HepG2 (cell line): ENCODE measurements around the gene MDFIC. TPM values are rescaled to one million over a fixed set of nuclear protein-coding genes. Genes with fewer than 3 reads are reported as not detected.

Experiments used
- KLF9 ChIP-seq: IDR thresholded peaks from 2 replicates; pipeline ENCODE4 v1.6.1; 2016; ENCODE audit warnings: low read depth
- KMT2B ChIP-seq: IDR thresholded peaks from 2 replicates; pipeline ENCODE4 v1.6.1; 2016; ENCODE audit warnings: missing genetic modification reagents, missing compliant biosample characterization
- TARDBP ChIP-seq: sonication (generic); formaldehyde crosslinking; IDR thresholded peaks from 2 replicates; pipeline ENCODE4 v1.8.0; 2022; ENCODE audit warnings: mild to moderate bottlenecking, missing genetic modification reagents
- ZMYM4 ChIP-seq: sonication (generic); formaldehyde crosslinking; IDR thresholded peaks from 2 replicates; pipeline ENCODE4 v1.8.1; 2023; ENCODE audit warnings: mild to moderate bottlenecking, missing genetic modification reagents
- ZNF564 ChIP-seq: sonication (generic); formaldehyde crosslinking; IDR thresholded peaks from 2 replicates; pipeline ENCODE4 v1.8.1; 2023; ENCODE audit warnings: mild to moderate bottlenecking, missing genetic modification reagents
- ZNF879 ChIP-seq: sonication (generic); formaldehyde crosslinking; IDR thresholded peaks from 2 replicates; pipeline ENCODE4 v1.8.1; 2023; ENCODE audit warnings: missing genetic modification reagents
- polyA plus RNA-seq, 8 experiments: library from polyadenylated mRNA; depleted of rRNA in 3 of 8; stranded (reverse) in 7 of 8; unstranded in 1 of 8; fragments of >200 nt; fragmentation: Illumina TruSeq in 4 of 8; extraction: Trizol in 4 of 8; gene quantifications; 2 replicates each; pipeline versions ENCODE4 v1.2.1 to v1.2.3, GENCODE V29; 2011 to 2016; ENCODE audit warnings: low read depth in 4 of 8, missing spikeins in 1 of 8, mixed read lengths in 1 of 8; ENCODE audit not compliant: insufficient read depth in 1 of 8
- total RNA-seq, 5 experiments: library from RNA; depleted of rRNA; stranded (reverse); fragments of >200 nt; fragmentation: Illumina TruSeq; extraction: Trizol; gene quantifications; 2 replicates each; pipeline ENCODE4 v1.2.3, GENCODE V29; 2016; ENCODE audit warnings: low read depth in 1 of 5
- TF ChIP-seq, protein P1 (sequence below): sonication (generic); formaldehyde crosslinking; IDR thresholded peaks from 2 replicates; pipeline ENCODE4 v1.5.1; 2020; ENCODE audit warnings: mild to moderate bottlenecking, missing genetic modification reagents, moderate library complexity
- TF ChIP-seq, protein P2 (sequence below): sonication (generic); formaldehyde crosslinking; IDR thresholded peaks from 2 replicates; pipeline ENCODE4 v1.8.0; 2022; ENCODE audit warnings: missing genetic modification reagents, mild to moderate bottlenecking, moderate library complexity, borderline replicate concordance
- TF ChIP-seq, protein P3 (sequence below): sonication (generic); formaldehyde crosslinking; conservative IDR thresholded peaks from 2 replicates; pipeline ENCODE4 v1.4.0; 2020; ENCODE audit warnings: mild to moderate bottlenecking, missing genetic modification reagents, moderate library complexity

Gene MDFIC
- total and polyA plus RNA-seq, 2 of the 13 experiments (the other 11 are each of a cell fraction or from before 2014, with no cell fraction given): 0.13 TPM; not detected in 1

DNA sequence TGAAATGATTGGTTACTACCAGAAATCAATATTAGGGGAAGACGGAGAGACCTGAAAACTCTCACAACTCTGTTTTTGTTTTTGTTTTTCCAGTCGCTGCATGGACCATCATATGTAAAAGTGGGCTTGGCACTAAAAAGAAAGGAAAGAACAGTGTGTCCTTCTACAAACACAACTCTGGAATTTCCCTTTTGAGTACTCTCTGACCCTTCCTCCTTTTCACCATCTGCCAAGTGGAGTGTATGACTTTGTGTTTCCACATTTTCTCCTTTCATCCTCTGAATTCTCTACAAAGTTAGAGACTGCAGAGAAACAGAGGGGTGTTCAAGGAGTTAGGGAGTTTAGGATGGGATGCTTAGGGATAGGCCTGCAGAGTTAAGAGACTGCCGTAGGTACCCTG is 92.0 kb downstream of the MDFIC start (continued):
- TF ChIP-seq, protein P1, sequence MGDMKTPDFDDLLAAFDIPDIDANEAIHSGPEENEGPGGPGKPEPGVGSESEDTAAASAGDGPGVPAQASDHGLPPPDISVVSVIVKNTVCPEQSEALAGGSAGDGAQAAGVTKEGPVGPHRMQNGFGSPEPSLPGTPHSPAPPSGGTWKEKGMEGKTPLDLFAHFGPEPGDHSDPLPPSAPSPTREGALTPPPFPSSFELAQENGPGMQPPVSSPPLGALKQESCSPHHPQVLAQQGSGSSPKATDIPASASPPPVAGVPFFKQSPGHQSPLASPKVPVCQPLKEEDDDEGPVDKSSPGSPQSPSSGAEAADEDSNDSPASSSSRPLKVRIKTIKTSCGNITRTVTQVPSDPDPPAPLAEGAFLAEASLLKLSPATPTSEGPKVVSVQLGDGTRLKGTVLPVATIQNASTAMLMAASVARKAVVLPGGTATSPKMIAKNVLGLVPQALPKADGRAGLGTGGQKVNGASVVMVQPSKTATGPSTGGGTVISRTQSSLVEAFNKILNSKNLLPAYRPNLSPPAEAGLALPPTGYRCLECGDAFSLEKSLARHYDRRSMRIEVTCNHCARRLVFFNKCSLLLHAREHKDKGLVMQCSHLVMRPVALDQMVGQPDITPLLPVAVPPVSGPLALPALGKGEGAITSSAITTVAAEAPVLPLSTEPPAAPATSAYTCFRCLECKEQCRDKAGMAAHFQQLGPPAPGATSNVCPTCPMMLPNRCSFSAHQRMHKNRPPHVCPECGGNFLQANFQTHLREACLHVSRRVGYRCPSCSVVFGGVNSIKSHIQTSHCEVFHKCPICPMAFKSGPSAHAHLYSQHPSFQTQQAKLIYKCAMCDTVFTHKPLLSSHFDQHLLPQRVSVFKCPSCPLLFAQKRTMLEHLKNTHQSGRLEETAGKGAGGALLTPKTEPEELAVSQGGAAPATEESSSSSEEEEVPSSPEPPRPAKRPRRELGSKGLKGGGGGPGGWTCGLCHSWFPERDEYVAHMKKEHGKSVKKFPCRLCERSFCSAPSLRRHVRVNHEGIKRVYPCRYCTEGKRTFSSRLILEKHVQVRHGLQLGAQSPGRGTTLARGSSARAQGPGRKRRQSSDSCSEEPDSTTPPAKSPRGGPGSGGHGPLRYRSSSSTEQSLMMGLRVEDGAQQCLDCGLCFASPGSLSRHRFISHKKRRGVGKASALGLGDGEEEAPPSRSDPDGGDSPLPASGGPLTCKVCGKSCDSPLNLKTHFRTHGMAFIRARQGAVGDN: no peak
- TF ChIP-seq ZNF879: no peak
- no peak for TF ChIP-seq ZNF564 (CRISPR knock-in tag)
- TF ChIP-seq KLF9 (CRISPR knock-in tag): no peak
- TF ChIP-seq, protein P2, sequence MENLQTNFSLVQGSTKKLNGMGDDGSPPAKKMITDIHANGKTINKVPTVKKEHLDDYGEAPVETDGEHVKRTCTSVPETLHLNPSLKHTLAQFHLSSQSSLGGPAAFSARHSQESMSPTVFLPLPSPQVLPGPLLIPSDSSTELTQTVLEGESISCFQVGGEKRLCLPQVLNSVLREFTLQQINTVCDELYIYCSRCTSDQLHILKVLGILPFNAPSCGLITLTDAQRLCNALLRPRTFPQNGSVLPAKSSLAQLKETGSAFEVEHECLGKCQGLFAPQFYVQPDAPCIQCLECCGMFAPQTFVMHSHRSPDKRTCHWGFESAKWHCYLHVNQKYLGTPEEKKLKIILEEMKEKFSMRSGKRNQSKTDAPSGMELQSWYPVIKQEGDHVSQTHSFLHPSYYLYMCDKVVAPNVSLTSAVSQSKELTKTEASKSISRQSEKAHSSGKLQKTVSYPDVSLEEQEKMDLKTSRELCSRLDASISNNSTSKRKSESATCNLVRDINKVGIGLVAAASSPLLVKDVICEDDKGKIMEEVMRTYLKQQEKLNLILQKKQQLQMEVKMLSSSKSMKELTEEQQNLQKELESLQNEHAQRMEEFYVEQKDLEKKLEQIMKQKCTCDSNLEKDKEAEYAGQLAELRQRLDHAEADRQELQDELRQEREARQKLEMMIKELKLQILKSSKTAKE (CRISPR knock-in tag): no peak
- TF ChIP-seq TARDBP: no peak
- TF ChIP-seq, protein P3, sequence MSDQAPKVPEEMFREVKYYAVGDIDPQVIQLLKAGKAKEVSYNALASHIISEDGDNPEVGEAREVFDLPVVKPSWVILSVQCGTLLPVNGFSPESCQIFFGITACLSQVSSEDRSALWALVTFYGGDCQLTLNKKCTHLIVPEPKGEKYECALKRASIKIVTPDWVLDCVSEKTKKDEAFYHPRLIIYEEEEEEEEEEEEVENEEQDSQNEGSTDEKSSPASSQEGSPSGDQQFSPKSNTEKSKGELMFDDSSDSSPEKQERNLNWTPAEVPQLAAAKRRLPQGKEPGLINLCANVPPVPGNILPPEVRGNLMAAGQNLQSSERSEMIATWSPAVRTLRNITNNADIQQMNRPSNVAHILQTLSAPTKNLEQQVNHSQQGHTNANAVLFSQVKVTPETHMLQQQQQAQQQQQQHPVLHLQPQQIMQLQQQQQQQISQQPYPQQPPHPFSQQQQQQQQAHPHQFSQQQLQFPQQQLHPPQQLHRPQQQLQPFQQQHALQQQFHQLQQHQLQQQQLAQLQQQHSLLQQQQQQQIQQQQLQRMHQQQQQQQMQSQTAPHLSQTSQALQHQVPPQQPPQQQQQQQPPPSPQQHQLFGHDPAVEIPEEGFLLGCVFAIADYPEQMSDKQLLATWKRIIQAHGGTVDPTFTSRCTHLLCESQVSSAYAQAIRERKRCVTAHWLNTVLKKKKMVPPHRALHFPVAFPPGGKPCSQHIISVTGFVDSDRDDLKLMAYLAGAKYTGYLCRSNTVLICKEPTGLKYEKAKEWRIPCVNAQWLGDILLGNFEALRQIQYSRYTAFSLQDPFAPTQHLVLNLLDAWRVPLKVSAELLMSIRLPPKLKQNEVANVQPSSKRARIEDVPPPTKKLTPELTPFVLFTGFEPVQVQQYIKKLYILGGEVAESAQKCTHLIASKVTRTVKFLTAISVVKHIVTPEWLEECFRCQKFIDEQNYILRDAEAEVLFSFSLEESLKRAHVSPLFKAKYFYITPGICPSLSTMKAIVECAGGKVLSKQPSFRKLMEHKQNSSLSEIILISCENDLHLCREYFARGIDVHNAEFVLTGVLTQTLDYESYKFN (CRISPR knock-in tag): no peak
- no peak for TF ChIP-seq ZMYM4
- no peak for TF ChIP-seq KMT2B (CRISPR knock-in tag)
